Measurements from ENCODE around the gene TRAPPC3.
A peak's percentile ranks its signal among the peaks of the same experiment; 100 is the strongest.

The TRAPPC3 gene

GRCh38 chr1:36125129-36125991, 23.9 kb downstream of the TRAPPC3 start, which contains the start of gene COL8A2:
Gene COL8A2, minus strand, starts transcription at chr1:36125222. Its CDS starts 24,980 bp downstream, at chr1:36100242.
- DNase-seq = no peak

- no peak for DNase-seq
These were observed 24.7 kb downstream of the TRAPPC3 start for GRCh38 chr1:36124404-36125128.

DNA sequence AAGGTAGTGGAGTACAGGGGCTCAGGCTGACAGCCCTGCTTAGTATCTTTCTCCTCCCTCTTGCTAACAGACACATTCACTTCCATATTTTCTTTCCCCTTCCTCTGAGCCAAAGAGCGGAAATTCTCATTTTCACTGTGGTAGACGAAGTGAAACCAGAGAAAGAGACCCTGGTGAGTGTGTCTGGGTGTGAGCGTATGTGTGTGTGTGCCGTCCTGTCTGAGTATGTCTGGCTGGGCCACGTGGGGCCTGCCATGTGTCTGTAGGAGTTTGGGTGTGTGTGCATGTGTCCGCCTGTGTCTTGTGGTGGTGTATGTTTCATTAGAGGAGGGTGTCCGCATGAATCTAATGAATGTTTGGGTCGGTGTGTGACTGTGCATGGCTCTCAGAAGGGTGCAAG, 25.9 kb downstream of the TRAPPC3 start:
- DNase-seq = no peak

DNA sequence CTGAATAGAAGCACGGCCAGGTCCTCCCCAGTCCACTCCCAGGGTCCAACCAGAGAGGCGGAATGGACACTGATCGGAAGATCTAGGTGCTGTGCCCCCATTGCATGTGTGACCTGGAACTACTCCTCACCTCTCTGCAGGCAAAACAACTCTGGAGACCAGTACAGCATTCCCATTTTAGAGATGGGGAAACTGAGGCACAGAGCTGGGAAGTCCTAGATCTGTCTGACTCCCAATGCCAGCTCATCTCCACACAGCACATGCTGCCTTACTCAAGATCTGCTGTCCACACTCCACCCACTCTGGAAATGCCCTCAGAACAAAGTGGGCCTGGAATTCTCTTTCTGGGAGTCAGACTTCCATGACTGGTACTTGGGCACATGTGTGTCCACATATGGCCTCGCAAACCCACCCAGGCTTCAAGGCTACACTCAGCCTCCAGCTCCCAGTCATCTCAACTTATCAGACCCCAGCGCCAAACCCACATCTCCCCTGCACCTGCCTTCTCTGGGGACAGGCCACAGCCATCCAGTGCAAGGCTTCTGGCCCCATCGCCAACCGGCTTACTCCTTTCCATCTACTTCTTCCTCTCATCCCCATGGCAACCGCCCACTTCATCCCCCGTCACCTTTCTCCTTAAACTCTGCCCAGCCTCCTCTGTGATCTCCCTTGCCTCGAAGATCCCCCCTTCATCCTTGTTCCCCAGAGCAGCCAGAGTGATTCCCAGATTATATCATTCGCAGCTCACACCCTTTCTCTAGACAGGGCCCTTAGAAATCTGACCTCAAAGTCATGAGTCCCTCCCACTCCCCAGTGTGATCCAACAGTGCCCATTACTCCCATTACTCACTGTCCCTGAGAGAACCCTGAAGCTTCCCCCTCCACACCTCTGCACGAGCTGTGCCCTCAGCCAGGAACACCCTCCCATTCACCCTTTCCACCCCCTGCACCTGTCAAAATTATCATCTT, 26.9 kb downstream of the TRAPPC3 start:
- no peak for DNase-seq

GRCh38 chr1:36119456-36119855, 29.8 kb downstream of the TRAPPC3 start:
- DNase-seq = no peak

DNA sequence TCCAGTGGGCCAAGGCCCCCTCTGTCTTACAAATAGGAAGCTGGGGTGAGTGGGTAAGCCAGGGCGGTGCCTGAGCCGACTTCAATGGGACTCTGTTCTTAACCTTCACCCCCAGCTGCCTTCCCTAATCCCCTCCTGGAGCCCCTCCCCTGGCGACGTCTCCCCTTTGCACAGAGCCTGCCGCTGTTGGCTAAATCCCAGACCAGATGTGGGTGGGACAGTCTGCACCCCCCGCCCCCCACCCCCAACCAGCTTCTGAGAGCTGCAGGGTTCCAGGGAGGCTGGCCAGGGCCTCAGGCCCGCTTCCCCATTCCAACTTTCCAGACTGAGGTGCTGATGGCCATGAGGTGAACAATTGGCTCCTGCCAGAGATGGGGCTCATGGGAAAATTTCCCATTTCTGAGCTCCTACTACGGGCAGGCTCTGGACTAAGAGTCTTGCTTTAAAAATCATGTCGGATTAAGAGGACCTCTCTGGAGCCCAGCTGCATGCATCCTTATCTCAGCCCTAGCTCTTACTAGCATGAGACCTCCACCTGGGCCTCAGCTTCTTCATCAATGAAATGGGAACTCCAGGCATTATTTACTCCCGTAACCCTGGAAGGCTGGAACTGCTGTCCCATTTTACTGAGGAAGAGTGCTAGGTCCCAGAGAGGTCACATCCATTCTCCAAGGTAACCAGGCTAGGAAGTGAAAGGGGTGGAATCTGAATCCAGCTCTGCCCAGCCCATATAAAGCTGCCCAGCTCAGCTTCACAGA, 30.7 kb downstream of the TRAPPC3 start:
- DNase-seq = no peak

DNA sequence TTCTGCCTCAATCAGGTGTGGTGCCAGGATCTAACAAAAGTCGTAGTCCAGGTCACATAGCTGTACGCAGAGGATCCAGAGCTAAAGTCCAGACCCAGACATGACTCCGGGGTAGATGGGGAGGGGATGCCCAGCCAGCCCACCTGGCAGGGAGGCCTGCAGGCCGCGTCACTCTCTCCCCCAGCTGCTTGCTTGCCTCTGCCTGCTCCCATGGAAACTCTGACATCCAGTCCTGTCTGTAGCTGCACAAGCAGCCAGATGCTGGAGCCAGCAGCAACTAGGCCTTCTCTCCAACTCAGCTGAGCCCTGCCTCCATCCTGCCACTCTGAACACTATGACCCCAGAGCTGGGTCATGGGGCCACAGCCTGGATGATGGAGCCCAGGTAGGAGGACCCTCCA, 32.4 kb downstream of the TRAPPC3 start:
- no peak for DNase-seq

GRCh38 chr1:36115931-36116330, 33.4 kb downstream of the TRAPPC3 start:
- peak; percentile 18 for DNase-seq

- DNase-seq = no peak
These were observed 34.1 kb downstream of the TRAPPC3 start for GRCh38 chr1:36115200-36115669.

- DNase-seq = no peak
These were observed 34.9 kb downstream of the TRAPPC3 start for GRCh38 chr1:36114371-36114770.

DNA sequence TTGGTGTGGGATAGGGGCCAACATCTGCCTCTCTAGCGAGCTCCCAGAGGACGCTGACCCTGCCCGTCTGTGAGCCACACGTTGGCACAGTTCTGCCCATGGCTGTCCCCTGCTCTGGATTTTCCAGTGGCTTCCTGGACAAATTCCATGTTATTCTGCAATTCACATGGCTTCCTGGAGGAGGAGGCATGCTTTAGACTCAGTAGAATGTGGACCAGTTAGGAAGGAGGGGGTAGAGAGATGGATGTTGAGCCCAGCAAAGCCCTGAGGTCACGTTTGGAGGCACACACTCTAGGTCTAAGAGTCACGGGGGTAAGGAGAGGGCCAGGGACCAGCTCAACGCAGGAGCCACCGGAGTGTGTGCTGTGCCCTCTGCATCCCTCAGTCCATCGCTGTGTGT, 36.5 kb downstream of the TRAPPC3 start:
- DNase-seq = no peak

DNA sequence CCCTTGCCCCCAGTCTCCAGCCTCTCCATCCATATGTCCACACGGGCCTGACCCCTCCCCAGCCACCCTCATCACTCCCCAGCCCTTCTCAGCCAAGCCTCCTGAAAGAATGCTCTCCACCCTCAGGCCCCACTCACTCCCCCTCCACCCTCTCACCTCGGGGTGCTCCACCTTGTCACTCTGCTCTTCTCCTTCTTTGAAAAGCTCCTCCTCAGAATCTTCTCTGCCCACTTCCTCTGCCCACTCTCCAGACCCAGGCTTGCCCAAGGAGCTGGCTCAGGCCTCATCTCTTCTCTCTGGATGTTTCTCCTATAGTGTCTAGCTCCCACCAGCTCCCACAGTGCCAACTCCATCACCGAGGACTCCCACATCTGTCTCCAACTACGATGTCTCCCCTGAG, 38.1 kb downstream of the TRAPPC3 start:
- DNase-seq = no peak

GRCh38 chr1:36109041-36109679, 40.1 kb downstream of the TRAPPC3 start:
- DNase-seq = no peak

- no peak for DNase-seq
These were observed 41.0 kb downstream of the TRAPPC3 start for GRCh38 chr1:36108314-36108713.

GRCh38 chr1:36107394-36107793, 41.9 kb downstream of the TRAPPC3 start:
- DNase-seq = no peak

DNA sequence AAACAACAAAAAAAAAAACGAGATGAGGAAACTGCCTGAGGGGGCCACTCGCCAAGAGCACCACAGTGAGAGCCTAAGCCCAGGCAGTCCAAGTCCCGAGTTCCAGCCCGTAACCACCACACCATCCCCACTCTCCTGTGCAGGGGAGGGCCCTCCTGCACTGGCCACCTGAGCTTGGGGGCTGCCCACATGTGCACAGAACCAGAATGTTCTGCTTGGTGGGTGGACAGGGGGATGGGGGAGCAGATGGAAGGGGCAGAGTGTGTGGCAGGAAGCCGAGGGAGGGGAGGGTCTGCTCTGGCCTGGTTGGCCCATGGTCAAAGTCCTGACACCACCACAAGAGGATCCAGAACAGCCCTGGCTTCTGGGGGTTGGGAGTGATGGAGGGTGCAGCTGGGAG, 43.0 kb downstream of the TRAPPC3 start:
- no peak for DNase-seq

DNA sequence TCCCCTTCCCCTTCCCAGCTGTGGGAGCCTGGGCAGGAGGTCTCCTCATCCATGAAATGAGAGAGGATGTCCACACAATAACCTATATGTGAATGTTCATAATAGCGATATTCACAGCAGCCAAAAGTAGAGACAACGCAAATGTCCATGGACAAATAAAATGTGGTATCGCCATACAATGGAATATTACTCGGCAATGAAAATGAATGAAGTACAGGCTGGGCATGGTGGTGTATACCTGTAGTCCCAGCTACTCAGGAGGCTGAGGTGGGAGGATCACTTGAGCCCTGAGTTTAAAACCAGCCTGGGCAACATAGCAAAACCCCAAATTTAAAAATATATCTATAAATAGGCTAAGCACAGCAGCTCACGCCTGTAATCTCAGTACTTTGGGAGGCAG, 47.7 kb downstream of the TRAPPC3 start:
- DNase-seq = no peak

DNA sequence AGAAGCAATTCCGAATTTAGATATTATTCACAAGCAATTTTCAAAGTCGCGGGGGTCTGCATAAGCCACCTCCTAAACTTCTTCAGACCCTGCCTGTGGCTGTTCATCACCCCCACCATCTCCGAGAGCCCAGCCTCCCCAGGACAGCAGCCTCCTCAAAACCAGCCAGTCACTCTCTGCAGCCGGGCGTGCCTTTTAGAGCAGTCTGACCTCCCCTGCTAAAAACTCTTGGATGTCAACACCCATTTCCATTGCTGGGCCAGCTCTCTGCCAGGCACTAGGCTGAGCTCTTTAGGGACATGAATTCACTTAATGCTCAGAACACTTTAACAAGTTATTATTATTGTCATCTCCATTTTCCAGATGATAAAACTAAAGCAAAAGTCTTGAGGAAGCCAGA, 48.9 kb downstream of the TRAPPC3 start:
- peak; percentile 43 for DNase-seq

- DNase-seq = peak; percentile 86
These were observed 49.5 kb downstream of the TRAPPC3 start for GRCh38 chr1:36099681-36100341.

GRCh38 chr1:36098650-36099365, 50.5 kb downstream of the TRAPPC3 start:
- DNase-seq = no peak

Data from OCI-M1 (cell line).